Testis (tissue), 2 donors: Measurements from ENCODE around the gene LYAR.

Experiments used
- CTCF ChIP-seq, 3 experiments: fragments of 450-650 bp in 2 of 3; fragments of 200-600 bp in 1 of 3; sonication (generic) in 1 of 3; IDR thresholded peaks; one replicate each; pipeline ENCODE4 v1.5.1; 2016 to 2019; ENCODE audit warnings: antibody characterized with exemption in 3 of 3, mild to moderate bottlenecking in 2 of 3, moderate library complexity in 1 of 3
- POLR2A ChIP-seq: fragments of 450-650 bp; IDR thresholded peaks from one replicate; pipeline ENCODE4 v1.6.1; 2017; ENCODE audit warnings: antibody characterized with exemption, mild to moderate bottlenecking, moderate library complexity

GRCh38 chr4:4268776-4269175 is 21.2 kb downstream of the LYAR start:
- TF ChIP-seq POLR2A = no peak
- TF ChIP-seq CTCF (IDR thresholded peaks at IDR 0.05) = no peak
